Activated CD8-positive, alpha-beta memory T cell treated with anti-CD3 and anti-CD28 coated beads, Interleukin-2, amount 50 U/mL, for 24 hours (primary cell): ENCODE measurements around the gene BNC2.
"Not testable (repeated sequence)": the region's sequence is repeated elsewhere in the genome, so short reads cannot be mapped to it uniquely, and the experiment has no call there.

Experiments
- DNase-seq: peaks from one replicate; pipeline ENCODE4 v3.0.0-alpha.2; 2020; ENCODE audit errors: extremely low read depth

BNC2 gene

DNA sequence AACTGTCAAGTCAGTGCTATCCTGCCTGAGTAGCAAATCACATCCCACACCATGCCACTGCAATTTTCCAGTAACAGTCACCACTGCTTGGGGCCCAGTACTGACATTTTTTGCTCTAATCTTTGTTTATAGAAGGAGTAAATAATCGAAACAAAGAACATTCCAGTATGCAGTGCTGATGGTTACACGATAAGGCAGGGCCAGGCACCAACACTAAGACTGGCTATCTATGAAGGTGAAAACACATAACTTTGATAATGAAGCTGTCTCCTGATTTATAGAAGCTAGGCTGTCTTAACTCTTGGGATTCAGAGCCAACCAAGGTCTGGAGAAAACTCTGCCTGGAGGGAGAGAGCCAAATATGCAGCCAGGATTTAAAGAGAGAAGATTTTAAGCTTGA is 365.3 kb downstream of the BNC2 start:
- DNase-seq = no peak

DNA sequence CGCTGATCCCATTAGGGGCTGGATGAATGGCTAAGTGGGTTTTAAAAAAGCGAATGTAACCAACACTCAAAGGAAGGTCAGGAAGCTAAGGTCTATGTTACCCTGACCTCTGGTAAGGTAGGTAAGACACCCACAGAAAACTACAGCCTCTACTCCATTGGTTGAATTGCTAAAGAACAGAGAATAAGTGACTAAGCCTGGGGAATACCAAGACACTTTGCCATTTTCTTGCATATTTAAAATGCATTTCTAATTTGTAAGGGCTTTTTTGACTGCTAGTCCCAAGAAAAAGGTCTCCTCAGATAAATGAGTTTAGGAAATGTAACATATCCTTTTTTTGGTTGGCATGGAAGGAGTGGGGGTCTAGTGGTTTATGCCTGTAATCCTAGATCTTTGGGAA is 368.7 kb downstream of the BNC2 start:
- DNase-seq = no peak

DNA sequence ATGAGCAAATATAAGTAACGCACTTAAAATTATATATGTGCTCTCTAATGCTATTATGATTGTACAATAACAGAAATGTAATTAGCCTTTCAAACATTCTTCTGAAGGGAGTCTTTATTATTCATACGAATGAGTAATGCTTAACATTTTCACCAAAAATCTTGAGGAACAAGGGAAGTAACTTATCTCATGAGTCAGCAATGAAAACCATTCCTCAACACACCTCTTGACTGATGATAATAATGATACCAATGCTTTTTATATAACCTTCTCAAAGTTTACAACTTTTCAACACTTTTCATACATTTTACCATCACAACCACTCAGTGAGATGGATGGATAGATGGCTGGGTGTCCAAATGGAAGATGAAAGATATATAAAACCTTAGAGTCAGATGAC is 369.3 kb downstream of the BNC2 start:
- no peak for DNase-seq

DNA sequence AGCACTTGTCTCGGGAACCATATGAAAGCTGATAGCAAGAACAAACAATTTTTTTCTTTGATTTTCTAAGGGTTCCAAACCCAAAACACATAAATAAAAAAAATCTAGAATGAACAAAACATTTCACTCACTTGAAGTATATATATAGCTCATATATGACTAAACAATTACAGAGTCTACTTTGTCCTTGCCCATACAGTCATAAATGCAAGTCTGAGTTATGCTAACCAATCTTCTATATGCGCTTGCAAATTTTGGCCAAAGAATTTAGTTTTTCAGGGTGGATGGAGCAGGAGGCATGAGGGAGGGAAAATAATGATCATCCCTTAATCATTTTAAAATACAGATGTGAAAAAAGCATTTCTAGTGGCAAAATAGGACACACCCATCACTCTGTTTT is 370.1 kb downstream of the BNC2 start:
- no peak for DNase-seq

DNA sequence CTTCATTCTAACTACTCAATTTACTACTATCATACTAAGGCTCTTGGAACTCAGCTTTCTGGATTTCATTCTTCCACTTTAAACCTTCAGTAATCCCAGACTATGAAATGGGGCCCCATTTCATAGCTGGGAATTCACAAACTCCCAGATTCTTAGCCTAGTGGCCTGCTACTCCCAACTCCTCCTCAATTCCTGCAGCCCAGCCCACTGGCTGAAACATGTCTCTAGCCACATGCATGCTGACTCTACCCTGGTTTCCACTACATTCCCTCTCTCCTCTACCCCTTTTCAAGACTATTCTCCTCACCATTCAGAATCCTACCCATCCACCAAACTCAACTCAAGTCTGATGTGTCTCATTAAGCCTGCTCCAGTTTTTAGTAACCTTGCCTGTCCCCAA is 370.6 kb downstream of the BNC2 start:
- DNase-seq = no peak

DNA sequence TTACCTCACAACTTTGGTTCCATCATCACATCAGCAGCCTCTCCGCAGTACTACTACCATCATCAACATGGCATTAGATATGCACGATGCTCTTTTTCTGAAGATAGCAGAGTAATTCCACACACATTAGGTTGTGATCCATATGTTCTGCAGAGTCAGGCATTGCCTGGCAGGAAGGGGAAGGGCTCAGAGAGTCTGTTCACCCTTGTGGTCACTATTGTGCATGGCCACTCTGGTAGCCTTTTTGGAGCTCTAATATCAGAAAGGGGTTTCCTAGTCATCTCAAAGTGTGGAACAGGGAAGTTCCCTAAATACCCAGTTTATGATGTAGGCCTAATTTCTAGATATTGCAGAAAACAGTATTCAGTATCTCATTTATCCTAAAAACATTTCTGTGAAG is 373.6 kb downstream of the BNC2 start:
- no peak for DNase-seq

DNA sequence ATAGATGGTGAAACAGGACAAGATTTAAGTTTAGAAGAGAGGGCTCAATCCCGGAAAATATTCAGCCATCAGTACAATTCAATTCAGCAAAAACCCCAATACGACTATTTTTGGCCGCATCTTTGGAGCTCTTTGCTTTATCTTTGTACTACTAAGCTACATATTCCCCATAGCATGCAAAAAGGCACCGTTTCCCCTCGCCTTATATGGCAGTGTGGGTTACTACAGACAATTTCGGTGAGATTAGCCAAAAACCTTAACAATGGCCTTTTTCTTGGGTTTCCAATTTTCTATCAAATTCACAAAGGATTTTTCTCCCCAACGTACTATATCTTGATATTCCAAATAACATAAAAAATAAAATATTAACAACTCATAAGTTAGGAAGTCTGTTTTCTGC is 382.6 kb downstream of the BNC2 start:
- no peak for DNase-seq

DNA sequence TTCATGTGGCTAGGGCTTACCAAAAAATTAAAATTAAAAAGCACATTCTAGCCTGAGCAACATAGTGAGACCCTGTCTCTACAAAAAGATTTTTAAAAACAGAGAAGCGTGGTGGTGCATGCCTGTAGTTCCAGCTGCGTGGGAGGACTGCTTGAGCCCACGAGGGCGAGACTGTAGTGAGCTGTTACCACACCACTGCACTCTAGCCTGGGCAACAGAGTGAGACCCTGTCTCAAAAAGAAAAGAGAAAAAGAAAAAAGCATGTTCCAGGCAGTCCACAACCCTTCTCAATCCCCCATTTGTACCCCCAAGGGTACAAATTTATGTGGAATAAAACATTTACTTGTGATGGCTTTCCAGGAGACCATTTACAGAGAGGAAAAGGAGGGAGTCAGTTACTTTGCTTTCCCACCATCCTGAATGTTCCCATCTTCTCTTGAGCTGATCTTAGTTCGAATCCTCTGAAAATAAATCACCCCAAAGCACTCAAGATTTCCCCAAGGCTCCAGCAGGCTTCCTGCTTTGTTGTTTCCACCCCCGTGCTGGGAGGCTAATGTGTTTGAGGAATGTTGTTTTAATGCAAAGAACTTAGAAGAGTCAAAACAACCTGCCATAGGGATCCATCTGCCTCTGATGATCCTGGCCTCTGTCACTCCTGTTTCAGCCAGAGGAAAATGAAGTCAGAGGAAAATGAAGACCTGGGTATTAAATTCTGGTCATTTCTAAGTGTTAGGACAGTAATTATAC is 384.7 kb downstream of the BNC2 start:
- DNase-seq = no peak

DNA sequence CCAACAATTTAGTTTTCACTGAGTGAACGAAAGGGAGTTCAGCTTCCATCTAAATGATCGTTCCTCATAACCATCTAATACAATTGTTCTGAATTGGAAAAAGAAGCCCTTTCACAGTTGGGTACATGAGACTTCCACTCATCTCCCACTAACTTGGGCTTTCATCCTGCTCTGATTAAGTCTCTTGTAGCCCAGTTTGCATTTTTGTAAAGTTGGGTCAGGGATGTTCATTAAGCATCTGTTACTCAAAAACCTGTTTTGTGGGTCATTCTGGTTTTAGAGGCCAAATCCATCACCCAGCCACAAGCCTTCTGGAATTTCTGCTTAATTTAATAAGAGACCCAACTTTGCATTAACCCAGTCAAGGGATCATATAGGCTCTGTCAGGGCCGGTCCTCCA is 385.3 kb downstream of the BNC2 start:
- no peak for DNase-seq

DNA sequence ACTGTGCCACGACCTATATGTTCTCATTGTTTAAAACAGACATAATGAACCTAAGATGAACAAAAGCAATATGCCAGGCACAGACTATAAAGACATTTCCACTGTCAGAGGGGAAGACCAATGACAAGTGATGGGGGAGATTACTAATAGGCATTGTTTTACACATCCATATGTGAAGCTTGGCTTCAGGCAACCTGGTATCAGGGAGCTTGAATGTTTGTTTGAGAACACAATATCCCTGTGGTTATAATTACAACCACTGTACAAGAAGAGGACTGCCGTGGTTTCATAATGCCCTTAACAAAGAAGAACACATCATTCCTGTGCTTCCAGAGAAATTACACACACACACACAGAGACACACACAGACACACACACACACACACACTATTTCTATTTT is 385.7 kb downstream of the BNC2 start:
- no peak for DNase-seq

DNA sequence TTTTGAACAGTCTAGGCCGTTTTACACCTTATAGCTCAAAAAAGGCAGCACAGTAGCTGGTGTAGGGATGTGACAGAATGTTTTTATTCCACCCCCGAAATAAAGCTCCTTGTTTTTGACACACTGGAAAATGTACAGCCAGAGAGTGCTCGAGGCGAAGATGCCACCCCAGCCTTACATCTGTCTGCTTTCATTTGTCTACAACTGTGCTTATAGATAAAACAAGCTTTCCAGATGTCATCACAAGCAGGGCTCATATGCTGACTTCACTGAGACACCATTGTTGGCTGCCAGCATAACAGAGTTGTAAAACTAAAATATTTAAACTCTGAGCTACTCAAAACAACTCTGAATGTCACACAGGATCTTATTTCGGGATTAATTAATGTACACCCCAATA is 386.3 kb downstream of the BNC2 start:
- no peak for DNase-seq

DNA sequence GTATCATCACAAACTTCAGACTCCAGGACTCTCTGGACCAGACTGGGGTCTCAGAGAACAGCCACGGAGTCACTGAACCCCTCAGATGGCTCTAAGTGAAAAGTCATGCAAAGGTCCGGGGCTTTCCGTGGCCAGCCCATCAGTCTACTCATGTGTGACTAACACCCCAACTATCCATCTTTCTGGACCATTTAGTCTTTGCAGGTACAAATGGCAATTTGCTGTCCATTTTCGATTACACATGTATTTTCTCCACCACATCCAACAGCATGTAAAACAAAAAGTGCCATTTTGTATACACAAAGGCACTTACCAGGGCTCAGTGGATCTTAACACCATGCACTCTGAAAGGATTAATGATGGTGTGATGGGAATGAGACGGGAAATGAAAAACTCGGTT is 387.7 kb downstream of the BNC2 start:
- no peak for DNase-seq

DNA sequence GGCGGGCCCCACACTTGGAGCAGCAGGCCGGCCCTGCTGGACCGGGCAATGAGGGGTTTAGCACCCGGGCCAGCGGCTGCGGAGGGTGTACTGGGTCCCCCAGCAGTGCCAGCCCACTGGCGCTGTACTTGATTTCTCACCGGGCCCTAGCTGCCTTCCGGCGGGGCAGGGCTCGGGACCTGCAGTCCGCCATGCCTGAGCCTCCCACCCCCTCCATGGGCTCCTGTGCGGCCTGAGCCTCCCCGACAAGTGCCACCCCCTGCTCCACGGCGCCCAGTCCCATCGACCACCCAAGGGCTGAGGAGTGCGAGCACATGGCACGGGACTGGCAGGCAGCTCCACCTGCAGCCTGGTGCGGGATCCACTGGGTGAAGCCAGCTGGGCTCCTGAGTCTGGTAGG is 389.9 kb downstream of the BNC2 start:
- not testable (repeated sequence) for DNase-seq

DNA sequence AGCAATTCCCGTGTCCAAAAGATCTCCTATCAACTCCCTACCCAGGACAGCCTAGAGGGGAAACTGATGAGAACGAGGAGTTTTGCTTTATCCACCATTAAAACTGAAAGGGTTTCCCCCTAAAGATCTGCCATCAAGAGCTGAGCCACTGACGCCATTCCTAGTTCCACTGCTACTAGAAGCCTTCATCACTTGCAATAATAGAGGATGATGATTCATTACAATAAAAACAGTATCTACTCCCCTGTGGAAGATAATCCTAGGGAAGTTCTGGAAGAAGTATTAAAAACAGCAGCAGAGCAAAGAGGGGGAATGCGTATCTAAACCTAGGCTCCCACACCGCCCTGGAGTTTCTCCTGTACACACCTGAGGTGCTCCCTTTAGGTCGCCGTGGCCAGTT is 394.5 kb downstream of the BNC2 start:
- no peak for DNase-seq

DNA sequence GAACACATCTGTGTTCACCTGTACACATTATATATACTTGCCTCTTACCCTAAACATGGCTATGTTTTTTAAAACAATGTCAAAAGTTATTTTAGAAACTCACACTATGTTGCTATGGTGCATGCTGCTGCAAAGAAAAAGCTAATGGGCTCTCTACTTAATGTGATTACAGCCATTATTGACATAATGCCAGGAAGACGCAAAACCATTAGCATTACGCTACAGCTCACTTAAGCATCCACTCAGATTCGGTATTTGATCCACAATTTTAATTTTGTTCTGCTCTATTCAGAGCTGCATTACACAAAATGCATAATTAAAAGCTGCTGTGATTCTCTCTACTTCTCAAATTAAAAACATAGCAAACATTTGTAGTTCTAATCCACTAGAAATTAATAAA is 395.2 kb downstream of the BNC2 start:
- DNase-seq = no peak

DNA sequence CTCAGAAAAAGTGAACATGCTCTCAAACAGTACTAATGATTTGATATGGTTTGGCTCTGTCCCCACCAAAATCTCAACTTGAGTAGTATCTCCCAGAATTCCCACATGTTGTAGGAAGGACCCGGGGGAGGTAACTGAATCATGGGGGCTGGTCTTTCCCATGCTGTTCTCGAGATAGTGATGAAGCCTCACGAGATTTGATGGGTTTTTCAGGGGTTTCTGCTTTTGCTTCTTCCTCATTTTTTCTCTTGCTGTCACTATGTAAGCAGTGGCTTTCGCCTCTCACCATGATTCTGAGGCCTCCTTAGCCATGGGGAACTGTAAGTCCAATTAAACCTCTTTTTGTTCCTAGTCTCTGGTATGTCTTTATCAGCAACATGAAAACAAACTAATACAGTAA is 401.3 kb downstream of the BNC2 start:
- DNase-seq = no peak

DNA sequence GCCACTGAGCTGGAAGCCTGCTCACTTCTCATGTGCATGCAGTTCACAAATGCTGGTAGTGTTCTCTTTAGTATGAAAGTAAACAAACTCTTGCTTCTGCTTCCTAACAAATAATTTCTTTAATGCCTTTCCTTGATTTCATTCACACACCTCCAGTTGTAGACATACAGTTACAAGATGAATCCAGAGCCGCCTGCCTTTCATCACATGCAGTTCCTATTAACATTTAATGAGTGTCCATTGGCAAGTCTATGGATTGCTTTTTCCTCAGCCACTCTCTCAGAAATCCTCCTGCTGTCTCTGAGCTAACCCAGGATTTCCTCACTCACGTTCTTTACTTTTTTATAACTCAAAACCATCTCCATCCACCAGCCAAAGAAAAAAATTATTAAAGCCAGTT is 408.6 kb downstream of the BNC2 start:
- no peak for DNase-seq

DNA sequence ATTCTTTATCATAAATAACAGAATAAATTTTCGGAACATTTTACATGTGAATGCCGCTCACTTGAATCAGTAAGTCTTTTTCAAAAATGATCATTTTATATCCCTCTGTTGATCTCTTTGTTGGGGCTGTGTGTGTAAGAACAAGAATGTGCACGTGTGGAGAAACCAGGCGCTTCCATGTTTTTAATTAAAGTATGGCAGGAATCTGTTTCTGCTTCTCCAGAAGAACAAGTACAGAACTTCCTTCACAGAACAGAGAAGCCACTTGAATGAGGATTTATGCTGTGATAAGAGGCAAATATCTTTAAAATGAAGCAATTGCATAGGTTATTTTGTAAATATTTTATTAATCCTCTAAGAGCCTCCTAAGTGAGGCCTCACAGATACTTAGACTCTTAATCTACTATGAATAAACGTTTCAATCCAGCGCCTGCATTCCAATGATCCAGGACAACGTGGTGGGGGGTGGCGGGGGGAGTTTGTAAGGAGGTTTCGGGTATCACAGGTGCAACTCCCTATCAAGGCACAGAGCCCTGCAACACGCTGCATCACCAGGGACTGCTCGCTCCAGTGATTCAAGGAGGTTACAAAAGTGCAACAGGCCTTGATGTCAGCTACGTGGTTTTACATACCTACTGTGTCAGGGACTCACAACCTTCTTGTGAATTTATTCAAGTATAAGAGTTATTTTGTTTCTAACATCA is 409.2 kb downstream of the BNC2 start:
- no peak for DNase-seq

DNA sequence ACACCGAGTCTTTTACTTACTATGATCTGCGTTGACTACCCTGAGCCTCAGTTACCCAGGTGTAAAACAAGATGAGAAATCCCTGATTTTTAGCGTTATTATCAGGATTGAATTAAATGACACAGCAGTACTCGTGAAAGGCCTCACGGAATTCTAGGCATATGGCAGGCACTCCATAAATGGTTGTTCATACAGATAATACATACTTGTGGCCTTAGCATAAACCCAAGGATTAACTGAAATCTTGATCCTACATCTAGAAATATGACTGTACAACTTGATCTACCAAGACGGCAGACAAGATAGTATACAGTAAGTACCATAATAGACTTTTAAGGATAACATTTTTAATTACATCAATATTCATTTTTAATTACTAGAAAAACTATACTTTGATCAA is 409.8 kb downstream of the BNC2 start:
- no peak for DNase-seq

DNA sequence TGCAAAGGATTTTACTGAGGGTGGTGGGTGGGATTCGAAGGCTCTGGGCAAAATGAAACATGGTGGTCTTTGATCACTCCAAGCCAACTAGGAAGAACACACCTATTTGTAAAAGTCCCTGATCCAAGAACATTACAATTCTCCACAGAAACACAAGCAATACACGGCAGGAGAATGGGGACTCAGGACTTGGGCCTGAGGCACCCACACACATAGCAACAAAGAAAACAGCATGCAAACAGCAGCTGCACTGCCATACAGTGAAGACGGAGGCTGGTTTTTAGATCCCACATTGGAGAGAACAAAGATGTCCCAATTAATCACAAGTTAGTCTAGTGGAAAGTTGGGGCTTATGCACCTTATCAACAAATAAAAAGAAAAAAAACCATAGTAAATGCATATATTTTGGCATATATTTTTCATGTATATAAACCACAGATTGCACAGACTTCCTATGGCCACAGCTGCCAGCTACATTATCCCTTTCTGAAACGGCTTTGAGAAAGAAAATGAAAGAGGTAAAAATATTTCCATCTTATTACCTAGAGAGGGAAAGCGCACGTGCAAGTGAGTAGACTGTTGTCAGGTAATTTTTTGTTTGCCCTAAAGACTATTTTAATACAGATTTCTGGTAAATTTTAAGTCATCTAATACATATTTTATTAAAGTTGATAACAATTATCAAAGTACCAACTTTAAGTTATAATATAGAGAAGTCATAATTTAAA is 410.9 kb downstream of the BNC2 start:
- DNase-seq = no peak

DNA sequence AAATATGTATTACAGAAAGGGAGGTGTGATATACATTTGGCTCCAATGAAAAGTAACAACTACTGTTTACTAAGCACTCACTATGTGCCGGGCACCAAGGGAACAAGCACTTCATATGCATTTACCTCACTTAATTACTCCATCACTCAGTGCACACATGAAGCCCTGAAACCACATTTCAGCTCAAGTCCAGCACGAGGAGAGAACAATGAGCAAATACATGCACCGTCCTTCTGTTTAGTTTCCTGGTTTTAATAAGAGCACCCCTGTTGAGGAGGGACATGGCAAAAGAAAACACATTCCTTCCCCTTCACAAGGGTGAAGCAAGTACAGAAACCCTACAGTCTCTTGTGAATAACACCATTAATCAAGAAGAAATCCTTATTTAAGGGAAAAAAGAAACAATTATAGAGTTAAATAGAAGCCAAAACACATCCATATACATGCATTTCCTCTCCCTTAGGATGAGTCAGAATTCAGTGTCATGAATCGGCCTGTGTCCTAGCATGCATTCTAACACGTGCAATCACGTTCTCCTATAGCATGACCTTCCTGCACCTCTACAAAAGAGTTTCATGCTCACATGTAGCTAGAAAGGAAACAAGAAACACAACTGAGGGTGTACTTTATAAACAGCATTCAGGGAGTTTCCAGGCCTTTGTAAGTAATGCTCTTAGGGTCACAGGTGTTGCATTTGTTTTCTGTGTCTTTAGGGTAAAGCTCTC is 411.6 kb downstream of the BNC2 start:
- DNase-seq = no peak

DNA sequence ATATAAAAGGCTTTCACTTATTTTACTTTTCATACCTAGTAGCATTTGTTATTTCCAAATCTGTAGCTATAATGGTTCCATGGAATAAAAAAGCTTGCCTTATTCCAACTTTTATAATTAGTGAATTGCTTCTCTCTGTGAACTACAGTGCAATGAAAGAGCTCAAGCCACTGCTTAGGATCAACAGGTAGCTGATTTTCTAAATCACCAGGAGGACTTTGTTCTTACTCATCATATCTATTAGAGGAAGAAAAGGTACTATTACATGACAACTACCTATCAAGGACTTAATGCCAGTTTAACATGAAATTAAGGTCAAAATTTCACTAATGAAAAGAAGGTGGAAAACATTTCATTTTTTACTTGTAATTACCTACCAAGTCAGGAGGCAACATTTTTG is 414.6 kb downstream of the BNC2 start:
- DNase-seq = no peak
